K562 (cell line): ENCODE results near the gene UQCRC1. TPM values are rescaled to one million over a fixed set of nuclear protein-coding genes. Genes with fewer than 3 reads are reported as not detected.

Source experiments
- ATAC-seq: fragments of 200-7000 bp; cut with Tn5 transposase; 3 replicates; pipeline ENCODE4 v1.9.1; 2020; ENCODE audit warnings: moderate library complexity
- BruUV-seq: library from RNA; stranded (reverse); fragments of 400-500 nt; replicated peaks from 2 replicates; lab custom pipeline; 2021; lab: Mats Ljungman, UMichigan
- CTCF ChIA-PET: fragments of 300-600 bp; formaldehyde crosslinking; extraction: SDS; loops from one replicate; lab custom pipeline; 2021; ENCODE audit warnings: low intra/inter-chr PET ratio; lab: Yijun Ruan, JAX
- POLR2A ChIA-PET: fragments of 300-600, 350-650 bp; sonication (Branson Sonifier 250); formaldehyde crosslinking; extraction: SDS; loops from one replicate; lab custom pipeline; 2021; ENCODE audit warnings: antibody characterized with exemption, inconsistent platforms; lab: Yijun Ruan, JAX
- DNase-seq, 4 experiments: peaks; one replicate each; pipeline versions ENCODE4 v3.0.0 to v3.0.0-alpha.2; 2011 to 2018; ENCODE audit warnings: low spot score in 3 of 4, mixed read lengths in 3 of 4; ENCODE audit errors: extremely low read depth in 1 of 4
- FAIRE-seq: peaks from 2 replicates; lab custom pipeline; 2011; peaks lifted over from hg19 to GRCh38; lab: Jason Lieb, UNC
- H2AFZ ChIP-seq: 2 replicates; pipeline ENCODE4 v1.6.0; 2011; ENCODE audit warnings: low read depth, low read length, control low read depth, inconsistent platforms
- H3K27ac ChIP-seq: fragments of 200-600 bp; 3 replicates; pipeline ENCODE4 v1.8.0; 2011; ENCODE audit warnings: low read depth, mild to moderate bottlenecking, control low read depth, inconsistent platforms, low read length, moderate library complexity, mixed read lengths; ENCODE audit errors: extremely low read depth
- H3K27me3 ChIP-seq, 2 experiments: fragments of 300-600 bp in 1 of 2; 2 replicates in 1 of 2; 3 replicates in 1 of 2; pipeline versions ENCODE4 v1.6.0 to v1.8.0; 2011; ENCODE audit warnings: inconsistent platforms in 2 of 2, low read length in 2 of 2, mild to moderate bottlenecking in 1 of 2, mixed read lengths in 1 of 2, moderate library complexity in 1 of 2; ENCODE audit not compliant: control insufficient read depth in 2 of 2, insufficient read depth in 2 of 2
- H3K36me3 ChIP-seq: fragments of 300-600 bp; 3 replicates; pipeline ENCODE4 v1.8.0; 2011; ENCODE audit warnings: mild to moderate bottlenecking, low read length, inconsistent platforms; ENCODE audit not compliant: control insufficient read depth, insufficient read depth
- H3K4me1 ChIP-seq, 2 experiments: fragments of 200-600 bp in 1 of 2; replicated peaks in 1 of 2; 2 replicates in 1 of 2; 3 replicates in 1 of 2; pipeline versions ENCODE4 v1.5.1 to v1.8.0; 2011; ENCODE audit warnings: inconsistent platforms in 2 of 2, low read length in 2 of 2, mild to moderate bottlenecking in 1 of 2, mixed read lengths in 1 of 2, moderate library complexity in 1 of 2; ENCODE audit not compliant: control insufficient read depth in 2 of 2, insufficient read depth in 2 of 2
- H3K4me2 ChIP-seq: 2 replicates; pipeline ENCODE4 v1.6.1; 2011; ENCODE audit warnings: low read length, control low read depth, inconsistent platforms, mixed read lengths; ENCODE audit not compliant: insufficient read depth
- H3K4me3 ChIP-seq: fragments of 200-600 bp; sonication (generic), shearing (Covaris generic); 2 replicates; pipeline ENCODE4 v1.5.1; 2016; ENCODE audit warnings: control low read depth, inconsistent platforms
- H3K79me2 ChIP-seq: fragments of 200-600 bp; 3 replicates; pipeline ENCODE4 v1.8.0; 2011; ENCODE audit warnings: low read length, inconsistent platforms; ENCODE audit not compliant: control insufficient read depth, insufficient read depth
- H3K9ac ChIP-seq, 2 experiments: 2 replicates each; pipeline versions ENCODE4 v1.6.0 to v1.6.1; 2011; ENCODE audit warnings: low read depth in 2 of 2, low read length in 2 of 2, control low read depth in 1 of 2, inconsistent platforms in 1 of 2, mild to moderate bottlenecking in 1 of 2, mixed read lengths in 1 of 2; ENCODE audit not compliant: insufficient read depth in 1 of 2
- H3K9me1 ChIP-seq: one replicate; pipeline ENCODE4 v1.6.0; 2011; ENCODE audit warnings: inconsistent platforms, mild to moderate bottlenecking, low read length, moderate library complexity; ENCODE audit not compliant: control insufficient read depth, insufficient read depth
- H3K9me3 ChIP-seq: replicated peaks from 2 replicates; pipeline ENCODE4 v1.5.1; 2011; ENCODE audit warnings: low read depth, low read length, inconsistent platforms; ENCODE audit not compliant: control insufficient read depth, insufficient read depth
- H4K20me1 ChIP-seq: replicated peaks from 2 replicates; pipeline ENCODE4 v1.6.1; 2011; ENCODE audit warnings: low read length, inconsistent platforms, mixed read lengths; ENCODE audit not compliant: control insufficient read depth, insufficient read depth
- CBX2 ChIP-seq: fragments of 200-600 bp; sonication (generic); IDR thresholded peaks from one replicate; pipeline ENCODE4 v1.6.1; 2012; ENCODE audit warnings: mild to moderate bottlenecking, low read length, inconsistent platforms; ENCODE audit not compliant: insufficient read depth, poor library complexity, severe bottlenecking
- HBP1 ChIP-seq: fragments of 450-650 bp; formaldehyde crosslinking; IDR thresholded peaks from 2 replicates; pipeline ENCODE4 v1.4.0; 2022; ENCODE audit warnings: missing genetic modification characterization
- ZC3H4 ChIP-seq: sonication (generic); formaldehyde crosslinking; IDR thresholded peaks from 2 replicates; pipeline ENCODE4 v1.9.0; 2021; ENCODE audit warnings: missing genetic modification reagents, borderline replicate concordance
- ZNF584 ChIP-seq: fragments of 200-800 bp; sonication (Bioruptor generic); IDR thresholded peaks from 2 replicates; pipeline ENCODE4 v1.6.1; 2016; ENCODE audit warnings: low read depth, mild to moderate bottlenecking, missing genetic modification characterization, missing compliant biosample characterization
- WGBS: fragments of 100-300 bp; shearing (Covaris generic); methylation state at CpG from one replicate; pipeline ENCODE4 v1.1.6; 2016; ENCODE audit warnings: low coverage, mixed read lengths; ENCODE audit not compliant: insufficient coverage; ENCODE audit errors: missing lambda C conversion rate; 5-methylcytosine and 5-hydroxymethylcytosine counted together
- in situ Hi-C: fragments of 300-500 bp; cut with MboI; formaldehyde crosslinking; loops from 4 replicates; pipeline ENCODE4 v1.15.0; 2018; ENCODE audit warnings: inconsistent platforms, mixed read lengths
- intact Hi-C: fragments of 100-400 bp; cut with micrococcal nuclease; formaldehyde crosslinking; loops from 2 replicates; pipeline ENCODE4 v1.14.2; 2022
- polyA plus RNA-seq, 8 experiments: library from polyadenylated mRNA; depleted of rRNA in 4 of 8; stranded (reverse) in 5 of 8; unstranded in 3 of 8; fragments of >200 nt; fragmentation: Nextera tagmentation in 2 of 8; fragmentation: Illumina TruSeq in 1 of 8; extraction: Ambion mirVana in 2 of 8; extraction: Trizol in 1 of 8; gene quantifications; 2 replicates each; pipeline versions ENCODE4 v1.2.1 to v1.2.3, GENCODE V29; 2011 to 2014; ENCODE audit warnings: inconsistent platforms in 1 of 8, missing spikeins in 1 of 8
- total RNA-seq, 7 experiments: library from RNA; depleted of rRNA in 6 of 7; stranded (reverse); fragments of >200 nt in 6 of 7; fragmentation: Illumina TruSeq in 2 of 7; extraction: Trizol in 2 of 7; gene quantifications; 2 replicates each; pipeline versions ENCODE4 v1.2.1 to v1.2.3, GENCODE V29; 2011 to 2021; ENCODE audit warnings: low replicate concordance in 1 of 7

Gene UQCRC1
- total and polyA plus RNA-seq, 9 of the 15 experiments (the other 6 are each of a cell fraction or from before 2014, with no cell fraction given): 125 to 424 (median 268) TPM

GRCh38 chr3:48567500-48567899 is 41.9 kb downstream of the UQCRC1 start:
- Histone ChIP-seq H3K9ac (no peak overlapping the region), H3K9me3 (no peaks in the 10 kb centered on the region), H4K20me1 (no peaks in the 10 kb centered on the region), H3K27me3 (no peaks in the 10 kb centered on the region), H3K4me3 (no peak overlapping the region), H3K4me1 (peaks cover 0 to 40% of the 10 kb centered on the region in 2 experiments; a peak in 2 of 5 replicates), H3K9me1 (no peaks in the 10 kb centered on the region), H3K4me2 (no peak overlapping the region), H3K36me3 (no peaks in the 10 kb centered on the region), H3K27ac (no peak overlapping the region), H2AFZ (no peak overlapping the region), H3K79me2 (no peaks in the 10 kb centered on the region)
- TF ChIP-seq ZC3H4 (CRISPR knock-in tag) (no peak), ZNF584 (no peak), CBX2 (no peak), HBP1 (CRISPR knock-in tag) (no peak)
- CTCF ChIA-PET: no interaction called here
- no TSS peak for BruUV-seq
- POLR2A ChIA-PET: interaction anchor here (1.0 kb wide), 1 partner anchor 30 kb away, joined by 3 read pairs; no protein-coding TSS in a partner anchor
- no peak for ATAC-seq
- DNase-seq: no peak
- intact Hi-C loops: no loop called here
- FAIRE-seq: no peak
- in situ Hi-C loops: no loop called here
- WGBS: 23% methylated on average over 2 of the region's 11 CpGs
